H9 (cell line): ENCODE data around the gene NHSL2. TPM values are rescaled to one million over a fixed set of nuclear protein-coding genes. Genes with fewer than 3 reads are reported as not detected.

Experiments used
- DNase-seq: peaks from one replicate; pipeline ENCODE4 v3.0.0-alpha.2; 2017
- H2AFZ ChIP-seq: one replicate; pipeline ENCODE4 v1.6.1; 2013; ENCODE audit warnings: mild to moderate bottlenecking, low read length, control low read depth, moderate library complexity
- H2AK5ac ChIP-seq: 2 replicates; pipeline ENCODE4 v1.6.1; 2013; ENCODE audit warnings: low read length, control low read depth, mixed read lengths; ENCODE audit not compliant: insufficient read length
- H2BK120ac ChIP-seq: one replicate; pipeline ENCODE4 v1.6.1; 2013; ENCODE audit warnings: low read depth, mild to moderate bottlenecking, low read length, control low read depth, inconsistent platforms; ENCODE audit not compliant: poor library complexity, severe bottlenecking
- H2BK12ac ChIP-seq: 2 replicates; pipeline ENCODE4 v1.6.1; 2013; ENCODE audit warnings: low read length, control low read depth, mixed read lengths, low read depth; ENCODE audit not compliant: insufficient read length
- H2BK15ac ChIP-seq: 2 replicates; pipeline ENCODE4 v1.6.1; 2013; ENCODE audit warnings: low read depth, low read length, control low read depth
- H2BK20ac ChIP-seq: one replicate; pipeline ENCODE4 v1.6.1; 2013; ENCODE audit warnings: low read depth, mild to moderate bottlenecking, low read length, control low read depth, inconsistent platforms; ENCODE audit not compliant: poor library complexity, severe bottlenecking
- H2BK5ac ChIP-seq: 2 replicates; pipeline ENCODE4 v1.6.1; 2013; ENCODE audit warnings: low read length, control low read depth, mixed read lengths; ENCODE audit not compliant: insufficient read length
- H3K14ac ChIP-seq: 2 replicates; pipeline ENCODE4 v1.6.1; 2013; ENCODE audit warnings: low read length, control low read depth; ENCODE audit not compliant: insufficient read depth
- H3K18ac ChIP-seq: 2 replicates; pipeline ENCODE4 v1.6.1; 2013; ENCODE audit warnings: low read depth, mild to moderate bottlenecking, mixed read lengths, low read length, control low read depth; ENCODE audit not compliant: insufficient read length
- H3K23ac ChIP-seq: 2 replicates; pipeline ENCODE4 v1.6.1; 2013; ENCODE audit warnings: low read length, control low read depth, mixed read lengths, low read depth; ENCODE audit not compliant: insufficient read length
- H3K23me2 ChIP-seq: 2 replicates; pipeline ENCODE4 v1.6.1; 2013; ENCODE audit warnings: low read depth, mild to moderate bottlenecking, mixed read lengths, low read length, control low read depth; ENCODE audit not compliant: insufficient read length, poor library complexity, severe bottlenecking
- H3K27ac ChIP-seq: 2 replicates; pipeline ENCODE4 v1.5.1; 2013; ENCODE audit warnings: low read length, control low read depth, mixed read lengths, low read depth; ENCODE audit not compliant: insufficient read length
- H3K27me3 ChIP-seq: 2 replicates; pipeline ENCODE4 v1.6.1; 2013; ENCODE audit warnings: low read length, control low read depth, inconsistent platforms; ENCODE audit not compliant: insufficient read depth
- H3K4ac ChIP-seq: 2 replicates; pipeline ENCODE4 v1.6.1; 2013; ENCODE audit warnings: low read depth, mild to moderate bottlenecking, control low read depth, inconsistent platforms, low read length, moderate library complexity
- H3K4me1 ChIP-seq: 2 replicates; pipeline ENCODE4 v1.6.1; 2013; ENCODE audit warnings: low read length, control low read depth, inconsistent platforms; ENCODE audit not compliant: insufficient read depth
- H3K4me2 ChIP-seq: 2 replicates; pipeline ENCODE4 v1.6.1; 2013; ENCODE audit warnings: low read length, control low read depth, mixed read lengths; ENCODE audit not compliant: insufficient read length, insufficient read depth
- H3K56ac ChIP-seq: 2 replicates; pipeline ENCODE4 v1.6.1; 2013; ENCODE audit warnings: low read depth, mild to moderate bottlenecking, mixed read lengths, low read length, control low read depth; ENCODE audit not compliant: insufficient read length
- H3K79me1 ChIP-seq: 2 replicates; pipeline ENCODE4 v1.6.1; 2013; ENCODE audit warnings: low read depth, mild to moderate bottlenecking, moderate library complexity, low read length, control low read depth, inconsistent platforms; ENCODE audit not compliant: insufficient read depth, poor library complexity, severe bottlenecking
- H3K79me2 ChIP-seq: 2 replicates; pipeline ENCODE4 v1.6.1; 2013; ENCODE audit warnings: low read length, control low read depth, inconsistent platforms; ENCODE audit not compliant: insufficient read depth
- H3K9ac ChIP-seq: 2 replicates; pipeline ENCODE4 v1.6.1; 2013; ENCODE audit warnings: low read length, control low read depth, mixed read lengths; ENCODE audit not compliant: insufficient read length; ENCODE audit errors: extremely low read depth
- H3K9me3 ChIP-seq: one replicate; pipeline ENCODE4 v1.6.1; 2013; ENCODE audit warnings: low read depth, low read length, inconsistent platforms; ENCODE audit not compliant: control insufficient read depth
- H3T11ph ChIP-seq: one replicate; pipeline ENCODE4 v1.6.1; 2013; ENCODE audit warnings: mild to moderate bottlenecking, low read length, control low read depth, inconsistent platforms
- H4K20me1 ChIP-seq: one replicate; pipeline ENCODE4 v1.6.1; 2013; ENCODE audit not compliant: control insufficient read depth, insufficient read length, insufficient read depth
- H4K5ac ChIP-seq: 2 replicates; pipeline ENCODE4 v1.6.1; 2013; ENCODE audit warnings: low read depth, mild to moderate bottlenecking, mixed read lengths, low read length, control low read depth; ENCODE audit not compliant: insufficient read length
- H4K8ac ChIP-seq: replicated peaks from 2 replicates; pipeline ENCODE4 v1.6.1; 2013; ENCODE audit warnings: low read length, control low read depth, mixed read lengths, low read depth; ENCODE audit not compliant: insufficient read length
- H4K91ac ChIP-seq: 2 replicates; pipeline ENCODE4 v1.6.1; 2013; ENCODE audit warnings: low read depth, mild to moderate bottlenecking, moderate library complexity, mixed read lengths, low read length, control low read depth; ENCODE audit not compliant: insufficient read length
- H3K27ac Mint-ChIP-seq, 3 experiments: 2 replicates in 2 of 3; 3 replicates in 1 of 3; pipeline ENCODE4 v1.8.0; 2020 to 2021; ENCODE audit warnings: mixed read lengths in 3 of 3, mild to moderate bottlenecking in 1 of 3, moderate library complexity in 1 of 3
- H3K27me3 Mint-ChIP-seq: 2 replicates; pipeline ENCODE4 v1.8.0; 2021; ENCODE audit warnings: low read depth, mild to moderate bottlenecking, moderate library complexity, mixed read lengths
- H3K36me3 Mint-ChIP-seq, 3 experiments: 2 replicates in 2 of 3; 3 replicates in 1 of 3; pipeline ENCODE4 v1.8.0; 2020 to 2021; ENCODE audit warnings: low read depth in 3 of 3, mixed read lengths in 3 of 3; ENCODE audit not compliant: insufficient read depth in 1 of 3
- H3K4me1 Mint-ChIP-seq, 2 experiments: 2 replicates each; pipeline ENCODE4 v1.8.0; 2020; ENCODE audit warnings: mixed read lengths in 2 of 2
- H3K4me3 Mint-ChIP-seq, 2 experiments: 2 replicates in 1 of 2; 3 replicates in 1 of 2; pipeline ENCODE4 v1.8.0; 2020 to 2021; ENCODE audit warnings: mild to moderate bottlenecking in 2 of 2, mixed read lengths in 2 of 2, moderate library complexity in 1 of 2
- H3K9me3 Mint-ChIP-seq, 2 experiments: 2 replicates in 1 of 2; 3 replicates in 1 of 2; pipeline ENCODE4 v1.8.0; 2020; ENCODE audit warnings: mild to moderate bottlenecking in 2 of 2, mixed read lengths in 2 of 2, moderate library complexity in 1 of 2
- WGBS: extraction: QIAGEN DNeasy Blood & Tissue Kit; methylation state at CpG from one replicate; pipeline ENCODE4 v1.1.7; 2013; ENCODE audit warnings: missing lambda C conversion rate, low lambda C conversion rate, mixed read lengths; ENCODE audit not compliant: insufficient read length; ENCODE audit errors: extremely low coverage; 5-methylcytosine and 5-hydroxymethylcytosine counted together
- total RNA-seq: library from RNA; stranded (reverse); gene quantifications from 2 replicates; pipeline ENCODE4 v1.2.1, GENCODE V29; 2021
- TF ChIP-seq, protein P1 (sequence below): fragments of 200-600 bp; sonication (generic); conservative IDR thresholded peaks from 3 replicates; pipeline ENCODE4 v1.8.0; 2021; ENCODE audit warnings: antibody characterized with exemption, mild to moderate bottlenecking

Gene NHSL2
- total RNA-seq, 1 experiment from 2014 or later, result 6.4 TPM

DNA sequence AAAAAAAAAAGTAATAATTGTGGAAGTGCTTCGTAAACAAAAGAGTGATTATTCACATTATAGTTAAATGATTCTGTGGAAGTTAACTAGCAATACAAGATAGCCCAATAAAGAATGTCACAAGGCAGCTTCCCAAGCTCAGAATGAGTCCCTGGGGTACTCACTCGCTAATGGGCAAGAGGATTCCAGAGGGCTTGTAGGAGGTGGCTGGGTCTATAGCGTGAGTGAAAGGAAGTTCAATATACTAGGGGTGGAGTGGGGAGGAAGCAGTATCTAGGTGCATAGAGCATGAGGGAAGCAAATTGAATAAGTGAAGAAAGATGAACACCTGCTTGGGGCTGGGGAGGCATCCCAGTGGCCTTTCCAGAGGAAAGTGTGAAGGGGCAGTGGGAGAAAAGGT is 178.6 kb downstream of the NHSL2 start:
- Histone ChIP-seq H3K56ac (no peak overlapping the region), H3T11ph (no peak overlapping the region), H3K23me2 (no peaks in the 10 kb centered on the region), H4K20me1 (no peaks in the 10 kb centered on the region), H2AK5ac (no peak overlapping the region), H3K18ac (no peak overlapping the region), H2AFZ (no peak overlapping the region), H4K91ac (no peak overlapping the region), H3K79me1 (no peaks in the 10 kb centered on the region), H4K5ac (no peak overlapping the region), H2BK12ac (no peak overlapping the region), H2BK15ac (no peak overlapping the region), H2BK20ac (no peak overlapping the region), H3K9me3 (peaks cover 22% of the 10 kb centered on the region), H3K4me2 (no peak overlapping the region), H2BK5ac (no peak overlapping the region), H3K79me2 (0 out of 2 replicates have a peak, but pooled peaks cover 2% of the 10 kb centered on the region), H3K27me3 (no peaks in the 10 kb centered on the region), H4K8ac (no peak overlapping the region), H3K4ac (no peak overlapping the region), H3K23ac (no peak overlapping the region), H2BK120ac (no peak overlapping the region), H3K14ac (no peak overlapping the region), H3K27ac (no peak overlapping the region), H3K9ac (no peak overlapping the region), H3K4me1 (no peaks in the 10 kb centered on the region)
- no peak overlapping the region for H3K27ac Mint-ChIP-seq
- peaks cover 0 to 3% of the 10 kb centered on the region in 2 experiments; a peak in 2 of 4 replicates for H3K4me1 Mint-ChIP-seq
- WGBS, result no CpG with 5 or more reads among the region's 3 CpGs
- TF ChIP-seq, protein P1, sequence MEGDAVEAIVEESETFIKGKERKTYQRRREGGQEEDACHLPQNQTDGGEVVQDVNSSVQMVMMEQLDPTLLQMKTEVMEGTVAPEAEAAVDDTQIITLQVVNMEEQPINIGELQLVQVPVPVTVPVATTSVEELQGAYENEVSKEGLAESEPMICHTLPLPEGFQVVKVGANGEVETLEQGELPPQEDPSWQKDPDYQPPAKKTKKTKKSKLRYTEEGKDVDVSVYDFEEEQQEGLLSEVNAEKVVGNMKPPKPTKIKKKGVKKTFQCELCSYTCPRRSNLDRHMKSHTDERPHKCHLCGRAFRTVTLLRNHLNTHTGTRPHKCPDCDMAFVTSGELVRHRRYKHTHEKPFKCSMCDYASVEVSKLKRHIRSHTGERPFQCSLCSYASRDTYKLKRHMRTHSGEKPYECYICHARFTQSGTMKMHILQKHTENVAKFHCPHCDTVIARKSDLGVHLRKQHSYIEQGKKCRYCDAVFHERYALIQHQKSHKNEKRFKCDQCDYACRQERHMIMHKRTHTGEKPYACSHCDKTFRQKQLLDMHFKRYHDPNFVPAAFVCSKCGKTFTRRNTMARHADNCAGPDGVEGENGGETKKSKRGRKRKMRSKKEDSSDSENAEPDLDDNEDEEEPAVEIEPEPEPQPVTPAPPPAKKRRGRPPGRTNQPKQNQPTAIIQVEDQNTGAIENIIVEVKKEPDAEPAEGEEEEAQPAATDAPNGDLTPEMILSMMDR, result no peak
- DNase-seq, result no peak
- peaks cover 3 to 8% (median 4%) of the 10 kb centered on the region in 3 experiments; a peak in 5 of 7 replicates for H3K36me3 Mint-ChIP-seq
- peaks cover 69 to 78% of the 10 kb centered on the region in 2 experiments for H3K9me3 Mint-ChIP-seq
- no peaks in the 10 kb centered on the region; the same call in 1 of the 2 replicates for H3K27me3 Mint-ChIP-seq
- no peak overlapping the region for H3K4me3 Mint-ChIP-seq
